Hepatocyte (in vitro differentiated cells): ENCODE measurements around the gene MACF1.

Experiments
- CTCF ChIP-seq: fragments of 200-600 bp; sonication (generic); IDR thresholded peaks from 2 replicates; pipeline ENCODE4 v1.5.1; 2016; ENCODE audit warnings: antibody characterized with exemption, mild to moderate bottlenecking; ENCODE audit not compliant: poor library complexity
- EZH2 ChIP-seq: fragments of 200-600 bp; sonication (generic); IDR thresholded peaks from 2 replicates; pipeline ENCODE4 v1.6.1; 2016; ENCODE audit warnings: antibody characterized with exemption, mild to moderate bottlenecking, borderline replicate concordance

- peak; percentile 27 for TF ChIP-seq CTCF
- no peak for TF ChIP-seq EZH2
Measured at GRCh38 chr1:39507230-39507928, 302.9 kb downstream of the MACF1 start.
